HT1080 (cell line): ENCODE results near the gene RXFP2. TPM values are rescaled to one million over a fixed set of nuclear protein-coding genes. Genes with fewer than 3 reads are reported as not detected.

Source experiments
- DNase-seq: peaks from one replicate; pipeline ENCODE4 v3.0.0-alpha.2; 2015; ENCODE audit warnings: low read depth
- total RNA-seq: library from RNA; depleted of rRNA; stranded (reverse); fragments of >200 nt; shearing (Covaris generic); gene quantifications from 2 replicates; pipeline ENCODE4 v1.2.3, GENCODE V29; 2014

Gene RXFP2
- total RNA-seq, 1 experiment from 2014 or later, result not detected

GRCh38 chr13:31824705-31825517 is 85.6 kb downstream of the RXFP2 start:
- peak; percentile 82 for DNase-seq

- DNase-seq, result no peak
Measured at GRCh38 chr13:31826521-31826920, 87.2 kb downstream of the RXFP2 start.

GRCh38 chr13:31827707-31828106 is 88.4 kb downstream of the RXFP2 start:
- DNase-seq, result no peak

GRCh38 chr13:31835932-31836331 is 96.6 kb downstream of the RXFP2 start:
- DNase-seq, result peak; percentile 54

GRCh38 chr13:31843044-31843443 is 103.7 kb downstream of the RXFP2 start:
- no peak for DNase-seq

DNA sequence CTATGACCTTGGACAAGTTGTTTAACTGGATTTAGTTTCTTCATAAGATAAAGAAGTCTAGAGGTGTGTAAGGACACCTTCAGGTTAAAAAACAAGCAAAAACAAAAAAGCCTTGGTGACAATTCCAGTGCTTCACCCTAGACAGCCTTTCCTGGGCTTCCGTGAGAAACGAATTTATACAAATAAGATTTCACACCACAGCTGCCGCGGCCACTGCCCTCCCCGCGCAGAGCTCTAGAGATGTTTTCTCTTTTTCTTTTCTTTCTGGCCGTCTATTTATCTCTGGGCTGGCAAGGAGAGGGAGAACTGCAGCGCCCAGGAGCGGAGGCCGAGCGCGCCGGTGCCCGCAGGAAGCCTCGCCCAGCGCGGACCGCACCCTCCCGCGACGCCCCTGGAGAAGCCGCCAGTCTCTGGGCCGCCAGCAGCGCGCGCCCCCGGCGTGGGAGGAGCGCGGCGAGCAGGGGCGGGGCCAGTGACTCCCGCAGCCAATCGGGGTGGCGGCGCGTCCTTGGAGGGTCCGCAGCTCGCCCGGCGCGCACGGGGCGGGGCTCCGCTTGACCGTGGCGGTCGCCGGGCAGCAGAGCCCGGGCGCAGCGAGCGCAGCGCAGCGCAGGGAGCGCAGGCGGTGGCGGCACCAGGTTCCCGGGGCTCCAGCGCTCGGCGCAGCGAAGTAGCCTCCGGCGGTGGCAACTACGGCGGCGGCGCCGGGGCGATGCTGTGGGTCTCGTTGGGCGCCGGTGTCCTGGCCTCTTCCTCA is 107.0 kb downstream of the RXFP2 start:
- peak; percentile 86 for DNase-seq

- no peak for DNase-seq
Measured at GRCh38 chr13:31846961-31847752, 107.8 kb downstream of the RXFP2 start.

- DNase-seq, result no peak
Measured at GRCh38 chr13:31848621-31849020, 109.3 kb downstream of the RXFP2 start.

DNA sequence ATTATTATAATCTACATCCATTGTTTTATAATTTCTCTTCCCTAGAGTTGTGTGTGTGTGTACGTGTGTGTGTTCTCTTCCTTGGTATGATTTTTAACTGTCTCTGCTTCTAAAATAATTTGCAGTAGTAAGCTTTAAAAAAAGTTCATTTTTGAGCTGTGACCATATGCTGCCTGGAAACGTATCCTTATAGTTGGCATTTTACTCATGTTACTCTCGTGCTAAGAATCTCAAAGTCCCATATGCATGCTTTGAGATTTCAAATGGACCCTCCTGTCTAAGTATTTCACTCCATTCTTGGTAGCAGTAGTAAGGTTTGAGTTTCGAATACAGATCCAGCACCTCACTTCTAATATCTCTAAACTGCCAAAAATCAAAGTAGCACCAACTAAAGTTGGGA is 109.9 kb downstream of the RXFP2 start:
- DNase-seq, result no peak

GRCh38 chr13:31850041-31850555 is 110.8 kb downstream of the RXFP2 start:
- no peak for DNase-seq

- no peak for DNase-seq
Measured at GRCh38 chr13:31851216-31851615, 111.9 kb downstream of the RXFP2 start.
